HCEC 1CT (cell line): ENCODE results near the gene CRTC3.

Source experiments
- DNase-seq: peaks from one replicate; pipeline ENCODE4 v3.0.0-alpha.2; 2017

Gene CRTC3

GRCh38 chr15:90596943-90597342 is 67.2 kb downstream of the CRTC3 start:
- DNase-seq: no peak

- DNase-seq: no peak
Measured at GRCh38 chr15:90597577-90597976, 67.9 kb downstream of the CRTC3 start.

- DNase-seq: no peak
Measured at GRCh38 chr15:90598031-90598577, 68.4 kb downstream of the CRTC3 start.

DNA sequence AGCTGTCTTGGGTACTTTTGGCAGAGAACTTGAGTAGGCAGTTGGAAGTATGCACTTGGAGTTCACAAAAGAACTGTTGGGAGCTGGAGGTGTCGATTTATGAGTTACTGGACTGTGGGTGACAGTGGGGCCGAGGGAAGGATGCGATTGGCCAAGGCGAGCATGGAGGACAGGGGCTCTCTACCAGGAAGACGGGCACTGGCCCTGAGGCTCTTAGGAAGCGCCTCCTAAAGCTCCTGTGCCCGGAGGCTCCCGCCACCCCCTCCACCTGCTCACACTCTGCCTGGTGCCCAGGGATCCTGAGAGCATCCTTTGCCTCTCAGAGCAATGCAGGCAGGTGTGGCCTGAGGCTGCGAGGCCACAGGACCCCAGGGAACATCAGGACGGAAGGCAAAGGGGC is 69.0 kb downstream of the CRTC3 start:
- no peak for DNase-seq

GRCh38 chr15:90599116-90599515 is 69.4 kb downstream of the CRTC3 start:
- DNase-seq: no peak

- no peak for DNase-seq
Measured at GRCh38 chr15:90599644-90600043, 69.9 kb downstream of the CRTC3 start.

DNA sequence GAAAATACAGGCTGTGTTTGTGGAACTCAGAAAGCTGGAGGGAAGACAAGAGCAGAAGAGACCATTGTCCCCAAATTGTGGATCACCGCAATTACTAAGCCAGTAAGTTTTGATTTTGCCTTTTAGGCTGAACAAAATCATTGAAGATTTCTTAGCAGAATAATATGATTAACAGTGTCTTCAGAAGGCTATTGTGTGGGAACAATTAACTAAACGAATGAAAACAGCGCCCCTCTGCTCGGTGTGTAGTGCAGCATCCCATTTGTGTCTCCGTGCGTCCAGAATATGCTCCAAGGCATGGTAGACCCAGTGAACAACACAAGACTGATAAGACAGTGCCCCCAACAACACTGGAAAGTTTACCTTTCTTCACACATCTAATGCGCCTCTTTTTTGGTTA is 71.2 kb downstream of the CRTC3 start:
- DNase-seq: no peak

DNA sequence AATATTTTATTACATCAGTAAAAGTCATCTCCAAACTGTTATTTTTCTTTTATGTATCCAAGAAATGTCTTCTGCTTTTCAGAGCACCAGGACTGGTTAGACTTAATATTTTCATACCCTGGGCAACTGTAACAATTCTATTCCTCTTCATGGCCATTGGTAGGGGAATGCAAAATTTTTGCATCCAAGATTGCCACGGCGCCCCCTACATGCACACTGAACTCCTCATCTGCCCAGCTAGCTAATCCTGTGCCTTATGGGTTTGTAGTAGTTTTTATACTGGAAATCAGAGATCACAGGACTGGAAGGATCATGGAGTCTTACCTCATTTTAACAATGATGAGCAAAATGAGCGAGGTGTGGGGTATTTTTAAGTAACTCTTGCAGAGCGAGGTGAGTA is 74.2 kb downstream of the CRTC3 start:
- DNase-seq: peak; percentile 33

- no peak for DNase-seq
Measured at GRCh38 chr15:90606641-90607040, 76.9 kb downstream of the CRTC3 start.

DNA sequence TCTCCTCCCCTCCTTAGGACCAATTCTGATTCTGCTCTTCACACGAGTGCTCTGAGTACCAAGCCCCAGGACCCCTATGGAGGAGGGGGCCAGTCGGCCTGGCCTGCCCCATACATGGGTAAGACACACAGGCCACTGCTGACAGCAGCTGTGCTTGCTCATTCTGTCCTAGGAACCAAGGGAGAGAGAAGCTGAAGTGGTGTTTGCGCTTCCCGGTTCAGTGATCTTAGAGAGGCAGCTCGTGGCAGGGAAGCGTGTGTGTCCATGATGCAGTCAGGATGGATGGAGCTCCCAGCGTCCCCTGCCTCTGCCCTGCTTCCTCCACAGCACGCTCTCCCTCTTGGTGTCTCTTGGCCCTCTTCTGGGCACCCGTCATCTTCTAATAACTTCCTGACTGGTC is 77.6 kb downstream of the CRTC3 start:
- DNase-seq: no peak

DNA sequence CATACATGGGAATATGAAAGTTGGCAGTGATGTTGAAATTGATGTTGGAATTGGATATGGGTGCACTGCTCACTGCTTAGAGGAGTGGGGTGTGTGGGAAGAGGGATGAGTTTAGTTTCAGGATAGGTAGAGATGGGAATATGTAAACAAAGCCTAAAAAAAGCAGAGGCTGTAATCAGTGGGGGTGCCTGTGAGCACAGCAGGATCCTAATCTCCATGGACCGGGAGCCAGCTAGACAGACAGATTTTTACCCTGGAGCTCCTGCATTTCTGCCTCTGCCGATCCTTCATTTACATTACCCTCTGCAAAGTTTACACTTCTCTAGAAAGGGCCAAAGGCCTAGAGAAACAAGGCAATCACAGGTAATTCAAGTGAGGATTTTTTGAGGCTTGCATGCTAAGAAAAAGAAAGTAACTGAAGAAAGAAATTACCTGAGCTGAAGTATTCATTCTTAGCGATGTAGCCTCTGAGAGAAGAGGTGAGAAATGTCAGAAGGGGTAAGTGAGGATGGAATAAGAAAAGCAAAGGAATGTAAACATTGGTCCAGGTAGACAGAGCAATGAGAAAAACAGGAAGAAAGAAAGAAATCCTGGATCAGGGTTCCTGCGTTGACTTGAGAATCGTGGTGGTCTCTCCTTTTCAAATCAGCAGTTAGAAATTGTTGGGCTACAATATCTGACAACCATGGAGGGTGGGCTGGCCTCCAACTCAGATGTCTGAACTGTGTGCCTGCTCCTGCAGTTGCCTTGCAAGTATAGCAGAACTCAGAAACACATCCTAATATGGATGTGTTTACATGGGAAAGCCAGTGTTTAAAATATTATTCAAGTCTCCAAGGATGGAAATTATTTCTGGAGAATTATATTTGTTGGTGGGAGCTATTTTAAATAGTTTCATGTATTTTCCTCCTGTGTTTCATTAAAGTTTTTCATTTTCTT is 79.8 kb downstream of the CRTC3 start:
- no peak for DNase-seq

- peak; percentile 76 for DNase-seq
Measured at GRCh38 chr15:90610190-90610589, 80.5 kb downstream of the CRTC3 start.

- DNase-seq: no peak
Measured at GRCh38 chr15:90611157-90611556, 81.4 kb downstream of the CRTC3 start.

DNA sequence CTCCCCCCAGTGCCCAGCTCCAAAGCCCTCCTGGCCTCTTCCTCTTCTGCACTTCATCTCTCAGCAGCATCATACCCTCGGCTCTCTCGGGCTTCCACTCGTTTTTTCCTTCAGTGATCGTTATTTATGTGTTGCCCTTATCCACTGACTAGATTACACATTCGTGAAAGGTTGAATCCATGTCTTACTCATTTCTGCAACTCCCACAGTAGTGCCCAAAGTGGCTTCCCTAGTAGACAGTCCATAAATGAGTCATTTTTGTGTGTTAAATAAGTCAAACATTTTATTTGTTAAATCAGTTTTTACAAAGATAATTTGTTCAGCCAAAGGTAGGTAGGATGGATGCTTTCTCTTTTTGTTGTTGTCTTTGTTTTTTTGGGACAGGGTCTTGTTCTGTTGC is 87.4 kb downstream of the CRTC3 start:
- peak; percentile 23 for DNase-seq

DNA sequence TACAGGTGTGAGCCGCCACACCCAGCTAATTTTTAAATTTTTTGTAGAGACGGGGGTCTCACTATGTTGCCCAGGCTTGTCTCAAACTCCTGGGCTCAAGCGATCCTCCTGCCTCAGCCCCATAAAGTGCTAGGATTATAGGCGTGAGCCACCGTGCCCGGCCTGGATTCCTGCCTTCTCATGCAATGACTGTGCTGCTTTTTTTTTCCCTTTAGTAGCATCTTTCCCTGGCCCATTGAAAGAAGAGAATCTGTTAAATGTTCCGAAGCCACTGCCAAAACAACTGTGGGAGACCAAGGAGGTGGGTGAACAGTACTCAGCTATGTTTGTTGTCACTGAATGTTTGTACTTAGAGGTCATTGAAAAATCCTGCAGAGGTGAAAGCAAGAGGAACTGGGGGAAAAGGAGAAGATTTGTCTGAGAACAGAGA is 88.0 kb downstream of the CRTC3 start:
- DNase-seq: no peak

DNA sequence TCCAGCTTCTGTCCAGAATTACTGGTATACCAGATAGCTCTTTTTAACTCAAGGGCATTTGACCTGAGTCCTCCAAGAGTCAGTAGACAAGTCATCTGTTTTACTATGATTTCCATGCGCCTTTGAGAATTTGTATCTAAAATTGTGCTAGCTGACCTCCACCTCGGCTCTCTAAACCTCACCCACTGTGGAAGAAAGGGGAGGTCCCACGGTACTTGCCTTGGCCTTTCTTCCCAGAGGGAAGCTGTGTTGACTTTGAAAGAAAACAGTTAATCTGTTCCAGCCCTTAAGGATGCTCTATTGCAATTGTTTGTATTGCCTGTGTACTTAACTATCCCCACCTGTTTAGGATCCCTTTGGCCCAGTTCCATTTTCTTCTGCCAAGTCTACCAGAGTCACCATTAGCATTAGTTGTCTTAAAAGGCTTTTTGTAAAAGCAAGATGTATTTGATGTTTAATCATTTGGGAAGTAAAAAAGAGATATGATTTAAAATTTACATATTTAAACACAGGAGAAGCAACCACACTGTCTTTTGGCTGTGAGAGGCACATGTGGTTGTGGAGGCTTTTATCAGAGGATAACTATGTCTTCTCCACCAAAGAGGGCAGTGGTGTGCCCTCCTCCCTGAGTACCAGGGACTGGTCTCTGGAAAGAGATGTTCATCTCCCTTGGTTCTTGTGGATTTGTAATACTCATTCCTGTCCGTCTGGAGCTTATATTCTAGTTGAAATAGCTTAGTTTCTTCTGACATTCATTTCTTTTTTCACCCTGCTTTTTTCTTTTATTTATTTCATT is 88.8 kb downstream of the CRTC3 start:
- DNase-seq: no peak

DNA sequence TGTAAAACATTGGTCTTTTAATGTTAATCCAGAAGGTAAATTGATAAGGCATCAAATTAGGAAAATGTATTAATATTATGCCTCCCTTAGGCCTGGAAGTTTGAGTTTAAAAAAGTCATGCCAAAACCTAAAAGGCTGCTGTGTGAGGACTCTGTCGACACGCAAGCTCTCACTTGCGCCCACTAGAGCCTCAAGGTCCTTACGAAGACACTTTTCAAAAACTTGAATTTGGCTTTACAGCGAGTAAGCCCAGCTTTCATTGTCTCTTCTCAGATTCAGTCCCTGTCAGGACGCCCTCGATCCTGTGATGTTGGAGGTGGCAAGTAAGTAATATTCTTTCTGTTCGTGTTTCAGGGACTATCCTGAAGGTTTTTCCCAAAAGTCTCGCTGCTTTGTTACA is 89.7 kb downstream of the CRTC3 start:
- no peak for DNase-seq

DNA sequence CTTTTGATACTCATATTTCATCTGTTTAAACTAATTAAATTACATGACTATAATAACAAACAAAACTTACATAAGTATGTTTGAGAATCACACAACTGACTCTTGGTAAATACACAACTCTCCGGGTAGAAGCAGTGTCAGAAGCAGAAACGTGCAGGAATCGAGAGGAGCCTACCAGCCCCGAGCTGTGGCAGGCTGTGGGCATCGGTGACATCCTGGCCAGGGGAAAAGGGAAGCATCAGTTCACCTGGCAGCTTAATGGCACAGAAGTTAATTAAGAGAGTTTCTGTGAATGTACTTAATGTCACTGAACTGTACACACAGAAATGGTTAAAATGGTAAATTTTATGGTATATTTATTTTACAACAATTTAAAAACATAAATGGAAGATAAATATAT is 90.2 kb downstream of the CRTC3 start:
- DNase-seq: no peak

DNA sequence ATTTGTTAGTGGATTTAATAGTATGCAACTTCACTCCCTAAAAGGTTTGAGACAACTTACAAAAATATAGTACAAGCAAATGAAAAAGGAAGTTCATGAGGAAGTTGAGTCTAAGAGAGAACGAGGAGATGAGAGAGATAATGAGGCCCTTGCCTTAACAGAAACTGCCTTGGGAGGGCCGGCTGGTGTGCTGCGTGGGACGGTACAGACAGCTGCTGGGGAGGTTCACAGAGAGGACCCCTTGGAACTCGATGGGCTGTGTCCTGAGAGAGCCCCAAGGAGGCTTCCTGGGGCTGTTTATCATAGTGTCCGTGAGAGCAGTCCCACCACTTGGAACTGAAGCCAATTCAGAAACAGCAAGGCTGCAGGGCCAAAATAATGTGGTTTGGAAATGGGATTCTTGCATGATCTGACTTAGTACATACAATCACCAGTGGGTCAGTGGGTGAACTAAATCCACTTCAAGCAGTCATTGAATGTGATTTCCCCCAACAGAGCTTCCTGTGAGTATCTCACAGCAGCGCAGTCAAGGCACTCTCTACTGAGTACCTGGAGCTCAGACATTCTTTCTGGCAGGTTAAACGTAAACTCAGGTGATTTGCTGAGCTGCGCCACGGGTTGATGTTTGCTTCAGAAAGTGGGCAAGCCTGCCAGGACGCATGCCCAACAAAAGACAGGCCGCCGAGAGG is 90.8 kb downstream of the CRTC3 start:
- no peak for DNase-seq

GRCh38 chr15:90623854-90624253 is 94.1 kb downstream of the CRTC3 start:
- no peak for DNase-seq

DNA sequence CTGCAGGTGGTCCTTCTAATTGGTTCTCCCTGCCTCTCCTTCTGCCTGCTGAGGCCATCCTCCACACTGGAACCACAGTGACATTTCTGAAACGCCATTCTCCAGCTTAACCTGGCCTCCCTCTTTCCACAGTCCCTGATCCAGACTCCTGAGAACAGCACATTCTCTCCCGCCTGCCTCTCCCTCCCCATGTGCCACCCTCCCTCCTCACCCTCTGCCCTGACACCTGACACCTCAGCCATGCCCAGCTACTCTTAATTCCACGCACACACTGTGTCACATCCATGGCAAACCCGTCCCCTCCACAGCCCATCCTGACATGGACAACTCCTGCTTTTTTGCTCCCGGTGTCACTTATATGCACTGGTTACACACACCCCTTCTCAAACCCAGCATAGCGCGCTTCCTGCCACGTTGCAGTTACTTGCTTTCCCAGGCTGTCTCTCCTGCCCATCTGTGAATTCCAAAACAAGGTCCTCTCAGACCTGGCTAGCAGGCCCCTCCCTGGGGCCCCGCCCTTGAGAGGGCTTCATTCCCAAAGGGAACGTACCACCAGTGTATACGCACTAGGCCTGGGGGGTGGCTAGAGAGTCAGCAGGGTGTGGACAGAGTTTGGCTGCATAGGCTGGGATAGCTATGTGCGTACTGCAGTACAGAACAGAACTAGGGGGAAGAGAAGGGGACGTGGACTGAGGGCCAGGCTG is 94.7 kb downstream of the CRTC3 start:
- DNase-seq: no peak

DNA sequence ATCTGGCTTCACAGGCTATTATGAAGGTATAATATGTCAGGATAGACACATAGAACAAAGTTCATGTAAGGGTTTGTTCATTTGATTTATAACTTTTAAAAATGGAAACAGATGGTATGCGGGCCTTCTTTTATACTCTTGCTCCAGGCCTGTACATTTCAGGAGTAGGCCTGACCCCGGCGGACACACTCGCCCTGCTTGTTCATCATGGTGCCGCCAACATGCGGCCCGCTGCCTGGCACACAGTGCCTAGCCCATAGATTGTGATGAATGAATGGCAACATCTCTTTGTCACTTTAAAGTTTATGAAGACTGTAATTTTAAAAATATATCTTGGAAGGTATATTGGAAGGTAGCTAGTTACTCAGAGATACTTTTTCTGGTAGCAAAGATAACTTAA is 95.3 kb downstream of the CRTC3 start:
- no peak for DNase-seq

GRCh38 chr15:90629217-90629616 is 99.5 kb downstream of the CRTC3 start:
- no peak for DNase-seq
